CD14-positive monocyte (primary cell): Measurements from ENCODE around the gene PPM1M. TPM values are rescaled to one million over a fixed set of nuclear protein-coding genes. Genes with fewer than 3 reads are reported as not detected.

ENCODE experiments used
- DNase-seq, 3 donors: peaks; one replicate each; pipeline ENCODE4 v3.0.0-alpha.2; 2011 to 2022
- H2AFZ ChIP-seq: 2 replicates; pipeline ENCODE4 v1.6.0; 2012; ENCODE audit warnings: mild to moderate bottlenecking, low read depth, low read length, inconsistent platforms; ENCODE audit not compliant: insufficient read depth, poor library complexity, severe bottlenecking
- H3K27ac ChIP-seq, 2 donors: 1 replicate in 1 of 2; 2 replicates in 1 of 2; pipeline ENCODE4 v1.5.1; 2012 to 2013; ENCODE audit warnings: low read length in 2 of 2, control low read depth in 1 of 2, inconsistent platforms in 1 of 2, low read depth in 1 of 2, mild to moderate bottlenecking in 1 of 2
- H3K27me3 ChIP-seq, 2 donors: one replicate each; pipeline versions ENCODE4 v1.6.0 to v1.6.1; 2011 to 2013; ENCODE audit warnings: low read length in 2 of 2; ENCODE audit not compliant: control insufficient read depth in 2 of 2, insufficient read depth in 2 of 2
- H3K36me3 ChIP-seq, 2 donors: replicated peaks in 1 of 2; 1 replicate in 1 of 2; 2 replicates in 1 of 2; pipeline versions ENCODE4 v1.5.1 to v1.6.1; 2012 to 2013; ENCODE audit warnings: low read length in 2 of 2, control low read depth in 1 of 2, inconsistent platforms in 1 of 2, mild to moderate bottlenecking in 1 of 2; ENCODE audit not compliant: insufficient read depth in 2 of 2, control insufficient read depth in 1 of 2
- H3K4me1 ChIP-seq, 2 donors: 1 replicate in 1 of 2; 2 replicates in 1 of 2; pipeline versions ENCODE4 v1.5.1 to v1.6.1; 2012 to 2013; ENCODE audit warnings: low read length in 2 of 2, control low read depth in 1 of 2, inconsistent platforms in 1 of 2, mild to moderate bottlenecking in 1 of 2, moderate library complexity in 1 of 2; ENCODE audit not compliant: insufficient read depth in 2 of 2, control insufficient read depth in 1 of 2
- H3K4me2 ChIP-seq: replicated peaks from 2 replicates; pipeline ENCODE3; 2012; ENCODE audit warnings: low read length, moderate library complexity, mild to moderate bottlenecking; ENCODE audit not compliant: poor library complexity, severe bottlenecking; ENCODE audit errors: extremely low read depth
- H3K4me3 ChIP-seq, 3 experiments: fragments of 200-600 bp in 1 of 3; sonication (generic) in 1 of 3; replicated peaks in 1 of 3; 1 replicate in 2 of 3; 2 replicates in 1 of 3; pipeline ENCODE4 v1.5.1; 2011 to 2013; ENCODE audit warnings: low read length in 3 of 3, mild to moderate bottlenecking in 3 of 3, control low read depth in 2 of 3, low read depth in 2 of 3, inconsistent platforms in 1 of 3, moderate library complexity in 1 of 3
- H3K79me2 ChIP-seq: 2 replicates; pipeline ENCODE4 v1.6.0; 2012; ENCODE audit warnings: mild to moderate bottlenecking, control low read depth, inconsistent platforms, low read length, moderate library complexity; ENCODE audit not compliant: insufficient read depth
- H3K9ac ChIP-seq: 2 replicates; pipeline ENCODE4 v1.6.0; 2017; ENCODE audit warnings: low read length, mild to moderate bottlenecking; ENCODE audit not compliant: insufficient read depth, poor library complexity, severe bottlenecking
- H3K9me3 ChIP-seq, 2 donors: replicated peaks in 1 of 2; 1 replicate in 1 of 2; 2 replicates in 1 of 2; pipeline versions ENCODE4 v1.5.1 to v1.6.1; 2012 to 2013; ENCODE audit warnings: low read length in 2 of 2, control low read depth in 1 of 2; ENCODE audit not compliant: control insufficient read depth in 1 of 2, insufficient read depth in 1 of 2
- H4K20me1 ChIP-seq: 2 replicates; pipeline ENCODE4 v1.6.0; 2012; ENCODE audit warnings: mild to moderate bottlenecking, low read length, control low read depth, moderate library complexity; ENCODE audit not compliant: insufficient read depth
- H3K27ac Mint-ChIP-seq, 7 donors: one replicate each; pipeline ENCODE4 v1.8.0; 2020; ENCODE audit warnings: mild to moderate bottlenecking in 7 of 7, mixed read lengths in 7 of 7, moderate library complexity in 6 of 7, inconsistent platforms in 2 of 7
- H3K27me3 Mint-ChIP-seq, 3 donors: one replicate each; pipeline ENCODE4 v1.8.0; 2021 to 2022; ENCODE audit warnings: low read depth in 3 of 3, mild to moderate bottlenecking in 3 of 3, mixed read lengths in 3 of 3, moderate library complexity in 3 of 3, inconsistent platforms in 1 of 3
- H3K36me3 Mint-ChIP-seq, 2 donors: one replicate each; pipeline ENCODE4 v1.8.0; 2020; ENCODE audit warnings: mixed read lengths in 2 of 2, inconsistent platforms in 1 of 2, mild to moderate bottlenecking in 1 of 2
- H3K4me1 Mint-ChIP-seq: one replicate; pipeline ENCODE4 v1.8.0; 2020; ENCODE audit warnings: mild to moderate bottlenecking, mixed read lengths
- H3K4me3 Mint-ChIP-seq, 2 donors: one replicate each; pipeline ENCODE4 v1.8.0; 2020; ENCODE audit warnings: mild to moderate bottlenecking in 2 of 2, mixed read lengths in 2 of 2, moderate library complexity in 1 of 2
- H3K9me3 Mint-ChIP-seq, 7 donors: one replicate each; pipeline ENCODE4 v1.8.0; 2020 to 2022; ENCODE audit warnings: mixed read lengths in 7 of 7, mild to moderate bottlenecking in 6 of 7, moderate library complexity in 6 of 7, inconsistent platforms in 2 of 7
- WGBS: methylation state at CpG from one replicate; pipeline ENCODE4 v1.1.5; 2013; ENCODE audit warnings: missing lambda C conversion rate; ENCODE audit not compliant: insufficient coverage; 5-methylcytosine and 5-hydroxymethylcytosine counted together
- intact Hi-C, 2 donors: fragments of 100-400 bp; cut with micrococcal nuclease; formaldehyde crosslinking; loops; one replicate each; pipeline versions ENCODE4 v1.15.0 to v1.15.1; 2023
- polyA plus RNA-seq, 3 donors: library from polyadenylated mRNA; depleted of rRNA in 1 of 3; unstranded in 2 of 3; stranded (reverse) in 1 of 3; fragments of 300-500 nt in 2 of 3; fragments of >200 nt in 1 of 3; fragmentation: Illumina TruSeq in 2 of 3; gene quantifications; 1 replicate in 2 of 3; 2 replicates in 1 of 3; pipeline ENCODE4 v1.2.3, GENCODE V29; 2012 to 2021
- TF ChIP-seq, protein P1 (sequence below): fragments of 200-600 bp; IDR thresholded peaks from one replicate; pipeline ENCODE4 v1.8.0; 2022; ENCODE audit warnings: antibody characterized with exemption, mild to moderate bottlenecking

PPM1M gene
- polyA plus RNA-seq, 3 donors: 92.8 to 144 (median 120) TPM

DNA sequence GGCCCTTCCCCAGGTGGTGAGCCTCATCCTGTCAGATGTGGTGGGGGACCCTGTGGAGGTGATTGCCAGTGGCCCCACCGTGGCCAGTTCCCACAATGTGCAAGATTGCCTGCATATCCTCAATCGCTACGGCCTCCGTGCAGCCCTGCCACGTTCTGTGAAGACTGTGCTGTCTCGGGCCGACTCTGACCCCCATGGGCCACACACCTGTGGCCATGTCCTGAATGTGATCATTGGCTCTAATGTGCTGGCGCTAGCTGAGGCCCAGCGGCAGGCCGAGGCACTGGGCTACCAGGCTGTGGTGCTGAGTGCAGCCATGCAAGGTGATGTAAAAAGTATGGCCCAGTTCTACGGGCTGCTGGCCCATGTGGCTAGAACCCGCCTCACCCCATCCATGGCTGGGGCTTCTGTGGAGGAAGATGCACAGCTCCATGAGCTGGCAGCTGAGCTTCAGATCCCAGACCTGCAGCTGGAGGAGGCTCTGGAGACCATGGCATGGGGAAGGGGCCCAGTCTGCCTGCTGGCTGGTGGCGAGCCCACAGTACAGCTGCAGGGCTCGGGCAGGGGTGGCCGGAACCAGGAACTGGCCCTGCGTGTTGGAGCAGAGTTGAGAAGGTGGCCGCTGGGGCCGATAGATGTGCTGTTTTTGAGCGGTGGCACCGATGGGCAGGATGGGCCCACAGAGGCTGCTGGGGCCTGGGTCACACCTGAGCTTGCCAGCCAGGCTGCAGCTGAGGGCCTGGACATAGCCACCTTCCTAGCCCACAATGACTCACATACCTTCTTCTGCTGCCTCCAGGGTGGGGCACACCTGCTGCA is 46.9 kb downstream of the PPM1M start:
- Mint-ChIP-seq H3K36me3 (peaks cover 55 to 63% of the 10 kb centered on the region in 2 donors), H3K9me3 (no peaks in the 10 kb centered on the region), H3K4me1 (peaks cover 16% of the 10 kb centered on the region), H3K27me3 (peaks cover 0 to 6% (median 0%) of the 10 kb centered on the region in 3 donors), H3K27ac (peak overlapping the region in 1 of 7 donors; percentile 81), H3K4me3 (no peak overlapping the region)
- Histone ChIP-seq H3K27me3 (no peaks in the 10 kb centered on the region), H3K27ac (no peak overlapping the region), H3K4me3 (no peak overlapping the region), H3K4me1 (peaks cover 5 to 12% of the 10 kb centered on the region in 2 donors), H3K9ac (no peak overlapping the region), H3K4me2 (no peak overlapping the region), H3K9me3 (no peaks in the 10 kb centered on the region), H4K20me1 (peaks cover 21% of the 10 kb centered on the region), H3K79me2 (peaks cover 40% of the 10 kb centered on the region), H3K36me3 (peaks cover 37 to 71% of the 10 kb centered on the region in 2 donors), H2AFZ (no peak overlapping the region)
- TF ChIP-seq, protein P1, sequence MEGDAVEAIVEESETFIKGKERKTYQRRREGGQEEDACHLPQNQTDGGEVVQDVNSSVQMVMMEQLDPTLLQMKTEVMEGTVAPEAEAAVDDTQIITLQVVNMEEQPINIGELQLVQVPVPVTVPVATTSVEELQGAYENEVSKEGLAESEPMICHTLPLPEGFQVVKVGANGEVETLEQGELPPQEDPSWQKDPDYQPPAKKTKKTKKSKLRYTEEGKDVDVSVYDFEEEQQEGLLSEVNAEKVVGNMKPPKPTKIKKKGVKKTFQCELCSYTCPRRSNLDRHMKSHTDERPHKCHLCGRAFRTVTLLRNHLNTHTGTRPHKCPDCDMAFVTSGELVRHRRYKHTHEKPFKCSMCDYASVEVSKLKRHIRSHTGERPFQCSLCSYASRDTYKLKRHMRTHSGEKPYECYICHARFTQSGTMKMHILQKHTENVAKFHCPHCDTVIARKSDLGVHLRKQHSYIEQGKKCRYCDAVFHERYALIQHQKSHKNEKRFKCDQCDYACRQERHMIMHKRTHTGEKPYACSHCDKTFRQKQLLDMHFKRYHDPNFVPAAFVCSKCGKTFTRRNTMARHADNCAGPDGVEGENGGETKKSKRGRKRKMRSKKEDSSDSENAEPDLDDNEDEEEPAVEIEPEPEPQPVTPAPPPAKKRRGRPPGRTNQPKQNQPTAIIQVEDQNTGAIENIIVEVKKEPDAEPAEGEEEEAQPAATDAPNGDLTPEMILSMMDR: no peak
- intact Hi-C loops: loop anchor here in 1 of 2 donors (5.0 kb wide), 1 partner anchor 45 kb away; no protein-coding TSS in a partner anchor
- over 99% methylated on average over 19 of the region's 20 CpGs for WGBS
- DNase-seq: no peak

DNA sequence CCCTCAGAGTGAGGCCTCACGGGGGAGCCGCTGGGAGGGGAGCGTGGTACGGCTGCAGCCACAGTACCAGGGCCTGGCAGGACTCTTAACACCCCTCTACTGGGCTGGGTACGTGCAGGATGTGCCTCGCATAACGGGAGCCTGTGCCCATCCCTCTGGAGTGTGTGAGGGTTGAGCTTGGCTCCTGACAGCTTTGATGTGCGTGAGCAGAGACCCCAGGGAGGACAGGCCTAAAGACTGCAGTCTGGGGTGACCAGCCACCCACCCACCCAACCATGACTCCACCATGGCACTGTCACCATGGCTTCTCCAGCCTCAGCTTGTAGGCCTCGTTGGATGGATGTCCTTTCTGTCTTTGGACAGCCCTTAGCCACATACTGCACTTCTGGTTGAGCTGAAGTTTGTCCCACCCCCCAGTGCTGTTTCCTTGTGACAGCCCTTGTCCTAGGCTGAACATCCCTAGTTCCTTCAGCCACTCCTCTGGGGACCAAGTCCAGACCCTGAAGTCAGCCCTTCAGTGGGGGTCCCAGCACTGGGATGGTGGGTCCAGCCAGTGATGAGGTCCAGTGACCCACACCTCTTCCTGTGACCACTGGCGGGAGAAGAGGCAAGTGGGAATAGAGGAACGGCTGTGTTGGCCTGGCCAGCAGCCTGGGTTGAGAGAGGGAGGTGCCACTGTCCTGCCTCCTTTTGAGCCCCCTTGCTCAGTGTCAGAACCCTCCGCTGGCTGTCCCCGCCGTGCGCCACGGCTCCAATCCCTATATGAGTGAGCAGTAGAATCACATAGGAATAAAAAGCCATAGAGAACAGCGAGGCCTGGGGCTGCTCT is 48.1 kb downstream of the PPM1M start:
- Histone ChIP-seq H3K9me3 (no peaks in the 10 kb centered on the region), H3K4me3 (no peak overlapping the region), H3K4me1 (peaks cover under 1 to 3% of the 10 kb centered on the region in 2 donors), H3K9ac (no peak overlapping the region), H4K20me1 (peaks cover 32% of the 10 kb centered on the region), H3K27ac (no peak overlapping the region), H2AFZ (no peak overlapping the region), H3K4me2 (no peak overlapping the region), H3K36me3 (peaks cover 37 to 71% of the 10 kb centered on the region in 2 donors), H3K27me3 (peaks cover 0 to 5% of the 10 kb centered on the region in 2 donors), H3K79me2 (peaks cover 30% of the 10 kb centered on the region)
- intact Hi-C loops: loop anchor here in 1 of 2 donors (5.0 kb wide), 1 partner anchor 44 kb away; no protein-coding TSS in a partner anchor
- Mint-ChIP-seq H3K4me1 (peaks cover 19% of the 10 kb centered on the region), H3K4me3 (no peak overlapping the region), H3K9me3 (no peaks in the 10 kb centered on the region), H3K27me3 (peaks cover 2 to 9% (median 6%) of the 10 kb centered on the region in 3 donors), H3K27ac (peak overlapping the region in 2 of 7 donors; percentile 32 to 77), H3K36me3 (peaks cover 58 to 68% of the 10 kb centered on the region in 2 donors)
- no peak for DNase-seq
- 97% methylated on average over 5 of the region's 17 CpGs for WGBS
- TF ChIP-seq, protein P1: no peak
